ENCODE results near the gene ITGBL1.

Gene ITGBL1

DNA sequence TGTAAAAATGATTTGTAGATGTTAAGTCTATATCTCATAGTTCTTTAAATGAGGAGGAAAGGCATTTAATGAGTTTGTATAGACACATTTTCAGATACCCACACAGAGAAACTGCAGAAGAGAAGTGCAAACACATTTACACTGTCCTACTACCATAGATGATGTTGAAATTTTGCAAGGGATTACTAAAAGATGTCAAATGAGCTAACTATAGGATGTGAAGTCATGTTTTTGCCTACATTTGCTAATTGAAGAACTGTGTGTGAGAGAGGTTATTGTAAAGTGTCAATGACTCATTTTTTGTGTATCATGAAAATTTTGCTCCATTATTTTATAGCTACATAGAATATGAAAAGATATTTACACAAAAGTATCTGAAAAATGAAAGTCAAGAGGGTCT lies 178.9 kb downstream of the ITGBL1 start:
- Histone ChIP-seq H3K27ac (ENCODE audit: low read length) (no peak overlapping the region), H3K4me3 (ENCODE audit: low read length) (no peak overlapping the region), H4K20me1 (ENCODE audit: insufficient read depth, low read length) (peaks cover 3% of the 10 kb centered on the region; the same call in 1 of the 2 replicates), H3F3A (ENCODE audit: insufficient read depth, low read length) (peaks cover 15% of the 10 kb centered on the region), H3K4me1 (ENCODE audit: low read length) (peaks cover 11% of the 10 kb centered on the region), H2AFZ (ENCODE audit: low read length) (no peak overlapping the region), H3K9ac (ENCODE audit: low read length) (no peak overlapping the region), H3K4me2 (ENCODE audit: low read depth, low read length) (no peak overlapping the region), H3K9me3 (replicated peaks; ENCODE audit: insufficient read depth, low read length) (no peaks in the 10 kb centered on the region), H3K36me3 (replicated peaks; ENCODE audit: insufficient read depth, low read length) (no peaks in the 10 kb centered on the region), H3K79me2 (ENCODE audit: low read length) (no peaks in the 10 kb centered on the region), H3K9me2 (replicated peaks; ENCODE audit: insufficient read depth, low read length) (no peaks in the 10 kb centered on the region), H3K27me3 (replicated peaks; ENCODE audit: insufficient read depth, low read length) (peaks cover 15% of the 10 kb centered on the region; the same call in 1 of the 2 replicates)
- no peak for TF ChIP-seq EZH2 (optimal IDR thresholded peaks at IDR 0.05; ENCODE audit: low read depth, low read length)
- TF ChIP-seq, protein P1, sequence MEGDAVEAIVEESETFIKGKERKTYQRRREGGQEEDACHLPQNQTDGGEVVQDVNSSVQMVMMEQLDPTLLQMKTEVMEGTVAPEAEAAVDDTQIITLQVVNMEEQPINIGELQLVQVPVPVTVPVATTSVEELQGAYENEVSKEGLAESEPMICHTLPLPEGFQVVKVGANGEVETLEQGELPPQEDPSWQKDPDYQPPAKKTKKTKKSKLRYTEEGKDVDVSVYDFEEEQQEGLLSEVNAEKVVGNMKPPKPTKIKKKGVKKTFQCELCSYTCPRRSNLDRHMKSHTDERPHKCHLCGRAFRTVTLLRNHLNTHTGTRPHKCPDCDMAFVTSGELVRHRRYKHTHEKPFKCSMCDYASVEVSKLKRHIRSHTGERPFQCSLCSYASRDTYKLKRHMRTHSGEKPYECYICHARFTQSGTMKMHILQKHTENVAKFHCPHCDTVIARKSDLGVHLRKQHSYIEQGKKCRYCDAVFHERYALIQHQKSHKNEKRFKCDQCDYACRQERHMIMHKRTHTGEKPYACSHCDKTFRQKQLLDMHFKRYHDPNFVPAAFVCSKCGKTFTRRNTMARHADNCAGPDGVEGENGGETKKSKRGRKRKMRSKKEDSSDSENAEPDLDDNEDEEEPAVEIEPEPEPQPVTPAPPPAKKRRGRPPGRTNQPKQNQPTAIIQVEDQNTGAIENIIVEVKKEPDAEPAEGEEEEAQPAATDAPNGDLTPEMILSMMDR (IDR thresholded peaks at IDR 0.05; ENCODE audit: low read length), result no peak
- TF ChIP-seq EZH2phosphoT487 (IDR thresholded peaks at IDR 0.05; ENCODE audit: low read length), result no peak
- DNase-seq, result no peak

DNA sequence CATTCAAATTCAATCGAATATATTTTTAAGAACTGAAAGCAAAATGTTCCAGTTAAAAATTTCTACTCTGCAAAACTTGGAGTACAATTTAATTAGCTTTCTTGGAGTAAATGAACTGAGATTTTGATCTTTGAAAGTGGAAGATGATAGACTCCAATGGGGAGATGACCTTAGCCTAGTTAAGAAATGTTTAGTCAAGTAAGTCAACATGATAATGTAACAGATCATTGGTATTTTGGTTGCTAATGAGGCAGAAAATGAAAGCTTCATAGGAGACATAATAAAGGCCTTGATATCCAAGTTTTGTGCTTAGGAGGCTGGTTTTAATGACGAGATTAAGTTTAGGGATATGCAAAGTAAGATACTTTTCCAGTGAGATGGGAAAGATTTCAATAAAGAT lies 181.7 kb downstream of the ITGBL1 start:
- Histone ChIP-seq H3F3A (ENCODE audit: insufficient read depth, low read length) (no peaks in the 10 kb centered on the region), H3K36me3 (replicated peaks; ENCODE audit: insufficient read depth, low read length) (no peaks in the 10 kb centered on the region), H2AFZ (ENCODE audit: low read length) (no peak overlapping the region), H3K9me2 (replicated peaks; ENCODE audit: insufficient read depth, low read length) (no peaks in the 10 kb centered on the region), H3K27ac (ENCODE audit: low read length) (no peak overlapping the region), H3K4me2 (ENCODE audit: low read depth, low read length) (no peak overlapping the region), H3K9me3 (replicated peaks; ENCODE audit: insufficient read depth, low read length) (no peaks in the 10 kb centered on the region), H4K20me1 (ENCODE audit: insufficient read depth, low read length) (no peaks in the 10 kb centered on the region), H3K27me3 (replicated peaks; ENCODE audit: insufficient read depth, low read length) (0 out of 2 replicates have a peak, but pooled peaks cover 6% of the 10 kb centered on the region), H3K4me1 (ENCODE audit: low read length) (no peaks in the 10 kb centered on the region), H3K9ac (ENCODE audit: low read length) (no peak overlapping the region), H3K4me3 (ENCODE audit: low read length) (no peak overlapping the region), H3K79me2 (ENCODE audit: low read length) (no peaks in the 10 kb centered on the region)
- DNase-seq, result no peak
- TF ChIP-seq EZH2 (optimal IDR thresholded peaks at IDR 0.05; ENCODE audit: low read depth, low read length) (no peak), EZH2phosphoT487 (IDR thresholded peaks at IDR 0.05; ENCODE audit: low read length) (no peak)
- TF ChIP-seq, protein P1 (IDR thresholded peaks at IDR 0.05; ENCODE audit: low read length), result no peak

DNA sequence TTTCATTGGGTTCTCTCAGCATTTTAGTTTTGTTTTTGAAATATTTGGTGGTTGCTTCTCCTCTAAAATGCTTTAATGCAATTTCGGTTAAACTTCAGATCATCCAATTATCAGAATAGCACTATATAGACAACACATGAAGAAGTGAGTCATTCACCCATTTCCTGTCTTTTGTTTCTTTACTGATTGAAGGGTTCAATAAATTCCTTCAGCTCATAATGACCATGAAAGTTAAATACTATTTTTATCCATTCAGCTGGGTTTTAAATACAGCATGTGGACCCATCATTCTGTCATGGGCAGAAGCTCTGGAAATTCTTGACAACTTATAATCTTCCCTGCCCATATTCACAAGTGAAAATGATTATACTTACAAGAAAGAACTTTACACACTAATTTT lies 187.2 kb downstream of the ITGBL1 start:
- no peaks in the 10 kb centered on the region for H3F3A ChIP-seq (ENCODE audit: insufficient read depth, low read length)

More for the DNA sequence above, 187.2 kb downstream of the ITGBL1 start:
- H3K4me1 ChIP-seq (ENCODE audit: low read length), result no peaks in the 10 kb centered on the region
- no peak overlapping the region for H3K4me3 ChIP-seq (ENCODE audit: low read length)
- no peaks in the 10 kb centered on the region for H3K79me2 ChIP-seq (ENCODE audit: low read length)
- no peaks in the 10 kb centered on the region for H3K9me3 ChIP-seq (replicated peaks; ENCODE audit: insufficient read depth, low read length)
- no peaks in the 10 kb centered on the region for H3K27me3 ChIP-seq (replicated peaks; ENCODE audit: insufficient read depth, low read length)
- H3K4me2 ChIP-seq (ENCODE audit: low read depth, low read length), result no peak overlapping the region
- no peak overlapping the region for H3K27ac ChIP-seq (ENCODE audit: low read length)
- no peaks in the 10 kb centered on the region for H3K9me2 ChIP-seq (replicated peaks; ENCODE audit: insufficient read depth, low read length)
- no peak for DNase-seq
- H2AFZ ChIP-seq (ENCODE audit: low read length), result no peak overlapping the region
- H3K9ac ChIP-seq (ENCODE audit: low read length), result no peak overlapping the region
- H3K36me3 ChIP-seq (replicated peaks; ENCODE audit: insufficient read depth, low read length), result no peaks in the 10 kb centered on the region
- TF ChIP-seq, protein P1 (IDR thresholded peaks at IDR 0.05; ENCODE audit: low read length), result no peak
- TF ChIP-seq EZH2 (optimal IDR thresholded peaks at IDR 0.05; ENCODE audit: low read depth, low read length) (no peak), EZH2phosphoT487 (IDR thresholded peaks at IDR 0.05; ENCODE audit: low read length) (no peak)
- H4K20me1 ChIP-seq (ENCODE audit: insufficient read depth, low read length), result no peaks in the 10 kb centered on the region

Measured in MM.1S (cell line).